OCI-LY7 (cell line): ENCODE data around the gene C10orf71.

Experiments
- CTCF ChIP-seq: fragments of 200-600 bp; sonication (generic); conservative IDR thresholded peaks from 2 replicates; pipeline ENCODE4 v1.5.1; 2014; ENCODE audit warnings: mild to moderate bottlenecking, antibody characterized with exemption, low read length, moderate library complexity, mixed read lengths
- EZH2phosphoT487 ChIP-seq: fragments of 200-600 bp; sonication (generic); IDR thresholded peaks from 2 replicates; pipeline ENCODE4 v1.6.1; 2018; ENCODE audit warnings: low read depth, borderline replicate concordance, mild to moderate bottlenecking, mixed run types, antibody characterized with exemption, low read length, moderate library complexity, mixed read lengths

DNA sequence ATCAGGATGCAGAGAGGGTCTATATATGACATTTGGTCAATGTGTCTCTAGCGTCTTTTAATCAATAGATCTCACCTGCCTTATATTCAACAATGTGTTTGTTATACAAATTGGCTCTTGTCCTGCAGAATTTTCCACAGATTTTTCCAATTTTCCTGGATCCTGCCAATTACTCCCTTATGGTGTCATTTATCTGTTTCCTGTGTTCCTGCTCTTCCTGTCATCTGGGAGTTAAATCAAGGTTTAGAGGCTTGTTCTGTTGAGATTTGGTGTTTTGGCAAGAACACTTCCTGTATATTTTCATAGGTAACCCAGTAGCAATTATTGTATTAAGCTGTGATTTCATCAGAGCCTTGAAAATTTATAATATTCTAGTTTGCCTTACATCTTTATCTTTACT, 8.8 kb upstream of the C10orf71 start:
- no peak for TF ChIP-seq CTCF
- no peak for TF ChIP-seq EZH2phosphoT487
